Peyer's patch (tissue), 4 donors: ENCODE data around the gene MYCBPAP. TPM values are rescaled to one million over a fixed set of nuclear protein-coding genes. Genes with fewer than 3 reads are reported as not detected.

Experiments
- DNase-seq, 3 donors: peaks; one replicate each; pipeline ENCODE4 v3.0.0-alpha.2; 2017 to 2019
- H3K27ac ChIP-seq, 4 donors: fragments of 200-600 bp; sonication (generic); one replicate each; pipeline ENCODE4 v1.5.1; 2016 to 2019
- H3K27me3 ChIP-seq, 2 donors: fragments of 200-600 bp; sonication (generic); one replicate each; pipeline ENCODE4 v1.5.1; 2019
- H3K36me3 ChIP-seq, 3 donors: fragments of 200-600 bp; sonication (generic); one replicate each; pipeline ENCODE4 v1.5.1; 2016 to 2019
- H3K4me1 ChIP-seq, 4 donors: fragments of 200-600 bp; sonication (generic); one replicate each; pipeline ENCODE4 v1.5.1; 2016 to 2019
- H3K4me3 ChIP-seq, 4 donors: fragments of 200-600 bp; sonication (generic); 1 replicate in 3 of 4; 2 replicates in 1 of 4; pipeline ENCODE4 v1.5.1; 2016 to 2019; ENCODE audit warnings: mild to moderate bottlenecking in 1 of 4
- H3K9me3 ChIP-seq, 4 donors: fragments of 200-600 bp; sonication (generic); one replicate each; pipeline ENCODE4 v1.5.1; 2016 to 2019; ENCODE audit warnings: mild to moderate bottlenecking in 1 of 4
- CTCF ChIP-seq, 6 experiments: fragments of 450-650 bp in 4 of 6; fragments of 200-600 bp in 2 of 6; sonication (generic) in 1 of 6; IDR thresholded peaks; one replicate each; pipeline ENCODE4 v1.5.1; 2017 to 2019; ENCODE audit warnings: antibody characterized with exemption in 6 of 6, mild to moderate bottlenecking in 3 of 6, moderate library complexity in 1 of 6
- POLR2A ChIP-seq, 2 donors: fragments of 450-650 bp; IDR thresholded peaks; one replicate each; pipeline ENCODE4 v1.5.1; 2017; ENCODE audit warnings: antibody characterized with exemption in 2 of 2, mild to moderate bottlenecking in 2 of 2, moderate library complexity in 2 of 2
- total RNA-seq, 4 donors: library from RNA; depleted of rRNA; stranded (reverse); fragments of >200 nt; gene quantifications; one replicate each; pipeline ENCODE4 v1.1.0, GENCODE V29; 2016

Gene MYCBPAP
- total RNA-seq, 4 donors from 2014 or later = 0.53 to 1.1 TPM; not detected in 2

DNA sequence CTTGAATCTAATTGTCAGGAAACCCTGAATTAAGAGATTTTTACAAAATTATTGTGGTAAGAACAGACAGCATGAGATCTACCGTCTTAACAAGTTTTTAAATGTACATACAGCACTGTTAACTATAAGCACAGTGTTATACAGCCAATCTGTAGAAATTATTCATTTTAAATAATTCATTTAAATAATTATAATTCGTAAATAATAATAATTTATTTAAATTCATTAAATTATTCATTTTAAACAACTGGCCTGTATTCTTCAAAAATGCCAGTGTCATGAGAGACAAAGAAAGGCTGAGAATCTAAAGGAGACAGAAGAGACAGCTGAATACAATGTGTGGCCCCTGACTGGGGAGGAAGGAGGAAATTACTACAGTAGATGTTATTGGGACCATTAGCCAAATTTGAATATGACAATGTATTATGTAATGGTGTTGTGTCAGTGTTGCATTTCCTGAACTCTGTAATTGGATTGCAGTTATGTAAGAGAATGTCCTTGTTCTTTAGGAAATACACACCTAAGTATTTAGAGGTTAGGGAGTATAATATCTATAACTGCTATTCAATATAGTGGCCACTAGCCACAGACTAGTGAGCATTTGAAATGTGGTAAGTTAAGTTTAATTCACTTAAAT, 27.3 kb upstream of the MYCBPAP start:
- Histone ChIP-seq H3K27me3 (no peaks in the 10 kb centered on the region), H3K36me3 (peaks cover 0 to 32% (median 0%) of the 10 kb centered on the region in 3 donors), H3K9me3 (no peaks in the 10 kb centered on the region), H3K4me3 (no peak overlapping the region), H3K27ac (peak overlapping the region in 1 of 4 donors; percentile 54), H3K4me1 (peaks cover 0 to 21% (median 5%) of the 10 kb centered on the region in 4 donors)
- TF ChIP-seq POLR2A (IDR thresholded peaks at IDR 0.05) (no peak), CTCF (IDR thresholded peaks at IDR 0.05) (peak in 2 of 6 experiments; percentile 7 to 11)
- no peak for DNase-seq

DNA sequence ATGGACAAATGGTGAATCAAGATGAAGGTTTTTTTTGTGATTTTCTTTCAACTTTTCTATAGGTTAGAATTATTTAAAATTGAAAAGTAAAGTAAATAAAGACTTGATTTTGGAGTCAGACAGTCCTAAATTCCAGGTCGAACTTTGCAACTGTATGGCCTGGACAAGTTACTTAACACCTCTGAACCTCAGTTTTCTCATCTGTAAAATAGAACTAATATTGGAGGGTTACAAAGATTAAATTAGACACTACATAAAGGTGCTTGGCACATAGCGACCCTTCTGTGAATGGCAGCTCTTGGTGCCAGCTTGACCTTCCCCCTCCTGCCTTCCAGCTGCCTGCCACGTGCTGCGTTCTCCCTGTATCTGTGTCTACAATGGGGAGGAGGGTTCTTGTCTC, 26.6 kb upstream of the MYCBPAP start:
- no peak for DNase-seq
- TF ChIP-seq POLR2A (IDR thresholded peaks at IDR 0.05) = no peak
- Histone ChIP-seq H3K36me3 (peaks cover 0 to 32% (median 0%) of the 10 kb centered on the region in 3 donors), H3K27ac (no peak overlapping the region), H3K4me1 (peaks cover 0 to 21% (median 5%) of the 10 kb centered on the region in 4 donors), H3K4me3 (no peak overlapping the region), H3K27me3 (no peaks in the 10 kb centered on the region), H3K9me3 (no peaks in the 10 kb centered on the region)

GRCh38 chr17:50482110-50482509, 26.1 kb upstream of the MYCBPAP start:
- no peak for DNase-seq

DNA sequence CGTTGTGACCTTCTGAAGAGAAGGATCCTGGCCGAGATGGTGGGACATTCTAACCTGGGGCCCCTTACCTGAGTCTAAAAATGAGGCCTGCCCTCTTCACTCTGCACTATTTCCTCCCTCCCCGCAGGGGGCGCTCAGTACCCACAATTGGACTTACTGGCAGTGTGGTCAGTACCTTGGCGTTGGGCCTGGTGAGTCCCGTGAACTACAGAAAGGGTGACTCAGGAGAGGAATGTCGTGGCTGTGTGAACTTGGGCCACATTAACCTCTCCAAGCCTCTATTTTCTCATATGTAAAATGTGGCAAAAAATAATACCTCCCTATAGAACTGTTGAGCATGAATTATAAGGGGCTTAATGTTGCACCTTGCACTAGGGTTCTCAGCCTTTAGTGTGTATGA, 25.7 kb upstream of the MYCBPAP start:
- Histone ChIP-seq H3K27ac (peak overlapping the region in 2 of 4 donors; percentile 58 to 70), H3K4me3 (no peak overlapping the region), H3K27me3 (no peaks in the 10 kb centered on the region), H3K4me1 (peaks cover 0 to 21% (median 5%) of the 10 kb centered on the region in 4 donors), H3K36me3 (peaks cover 0 to 32% (median 0%) of the 10 kb centered on the region in 3 donors), H3K9me3 (no peaks in the 10 kb centered on the region)
- TF ChIP-seq CTCF (IDR thresholded peaks at IDR 0.05) (peak; percentile 56 to 97 (median 90)), POLR2A (IDR thresholded peaks at IDR 0.05) (no peak)
- peak; percentile 70 to 95 (median 93) for DNase-seq

More at GRCh38 chr17:50482110-50482509, 26.1 kb upstream of the MYCBPAP start:
- Histone ChIP-seq H3K4me3 (no peak overlapping the region), H3K27me3 (no peaks in the 10 kb centered on the region), H3K36me3 (peaks cover 0 to 32% (median 0%) of the 10 kb centered on the region in 3 donors), H3K9me3 (no peaks in the 10 kb centered on the region), H3K27ac (no peak overlapping the region), H3K4me1 (peaks cover 0 to 21% (median 5%) of the 10 kb centered on the region in 4 donors)
- TF ChIP-seq CTCF (IDR thresholded peaks at IDR 0.05) = no peak
- TF ChIP-seq POLR2A (IDR thresholded peaks at IDR 0.05) = no peak

- Histone ChIP-seq H3K4me1 (peaks cover 0 to 14% (median 5%) of the 10 kb centered on the region in 4 donors), H3K27ac (no peak overlapping the region), H3K36me3 (peaks cover 0 to 32% (median 0%) of the 10 kb centered on the region in 3 donors), H3K9me3 (no peaks in the 10 kb centered on the region), H3K4me3 (no peak overlapping the region), H3K27me3 (no peaks in the 10 kb centered on the region)
- peak in 1 of 3 donors; percentile 31 for DNase-seq
- no peak for TF ChIP-seq CTCF (IDR thresholded peaks at IDR 0.05)
- TF ChIP-seq POLR2A (IDR thresholded peaks at IDR 0.05) = no peak
These were observed 25.0 kb upstream of the MYCBPAP start for GRCh38 chr17:50483266-50483665.

DNA sequence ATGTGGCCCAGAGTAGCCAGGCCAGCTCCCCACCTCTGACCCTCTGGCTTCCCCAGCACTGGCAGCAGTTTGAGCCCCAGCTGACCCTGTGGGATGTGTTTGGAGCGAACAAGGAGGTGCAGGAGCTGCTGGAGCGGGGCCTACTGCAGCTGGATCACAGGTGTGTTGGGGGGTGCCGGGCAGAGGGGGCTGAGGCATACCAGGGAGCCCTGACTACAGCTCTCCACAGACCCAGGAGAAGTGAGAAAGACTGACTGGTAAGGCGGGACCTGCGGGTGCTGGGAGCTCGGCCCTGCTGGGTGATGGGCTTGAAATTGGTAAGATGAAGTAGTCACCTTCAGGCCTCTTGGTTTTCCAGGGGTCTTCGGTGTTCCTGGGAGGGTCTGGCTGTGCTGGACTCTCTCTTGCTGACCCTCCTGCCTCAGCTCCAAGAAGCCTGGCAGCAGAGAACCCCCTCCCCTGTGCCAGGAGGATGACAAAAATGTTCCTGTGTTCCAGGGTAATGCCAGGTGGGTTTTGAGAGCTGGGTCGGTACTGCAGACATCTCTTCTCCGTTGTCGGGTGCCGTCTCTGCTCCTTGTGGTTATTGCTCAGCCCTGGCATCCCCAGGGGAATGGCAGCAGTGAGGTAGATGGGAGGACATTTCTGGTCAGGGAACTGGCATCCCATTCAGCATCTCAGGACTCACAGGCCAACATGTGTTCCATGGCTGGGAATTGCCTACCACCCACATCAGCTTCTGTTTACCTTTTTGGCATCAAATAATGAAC, 23.7 kb upstream of the MYCBPAP start:
- no peak overlapping the region for H3K4me3 ChIP-seq
- H3K36me3 ChIP-seq = peaks cover 0 to 32% (median 0%) of the 10 kb centered on the region in 3 donors
- H3K4me1 ChIP-seq = peaks cover 0 to 12% (median 4%) of the 10 kb centered on the region in 4 donors
- no peak for TF ChIP-seq POLR2A (IDR thresholded peaks at IDR 0.05)
- no peak for TF ChIP-seq CTCF (IDR thresholded peaks at IDR 0.05)
- H3K9me3 ChIP-seq = no peaks in the 10 kb centered on the region
- H3K27me3 ChIP-seq = no peaks in the 10 kb centered on the region
- no peak overlapping the region for H3K27ac ChIP-seq
- DNase-seq = peak in 1 of 3 donors; percentile 34
